ENCODE measurements around the gene ITGAE. TPM values are rescaled to one million over a fixed set of nuclear protein-coding genes. Genes with fewer than 3 reads are reported as not detected.

The ITGAE gene
- total and polyA plus RNA-seq, 4 donors, result 16.0 to 57.0 (median 27.9) TPM

DNA sequence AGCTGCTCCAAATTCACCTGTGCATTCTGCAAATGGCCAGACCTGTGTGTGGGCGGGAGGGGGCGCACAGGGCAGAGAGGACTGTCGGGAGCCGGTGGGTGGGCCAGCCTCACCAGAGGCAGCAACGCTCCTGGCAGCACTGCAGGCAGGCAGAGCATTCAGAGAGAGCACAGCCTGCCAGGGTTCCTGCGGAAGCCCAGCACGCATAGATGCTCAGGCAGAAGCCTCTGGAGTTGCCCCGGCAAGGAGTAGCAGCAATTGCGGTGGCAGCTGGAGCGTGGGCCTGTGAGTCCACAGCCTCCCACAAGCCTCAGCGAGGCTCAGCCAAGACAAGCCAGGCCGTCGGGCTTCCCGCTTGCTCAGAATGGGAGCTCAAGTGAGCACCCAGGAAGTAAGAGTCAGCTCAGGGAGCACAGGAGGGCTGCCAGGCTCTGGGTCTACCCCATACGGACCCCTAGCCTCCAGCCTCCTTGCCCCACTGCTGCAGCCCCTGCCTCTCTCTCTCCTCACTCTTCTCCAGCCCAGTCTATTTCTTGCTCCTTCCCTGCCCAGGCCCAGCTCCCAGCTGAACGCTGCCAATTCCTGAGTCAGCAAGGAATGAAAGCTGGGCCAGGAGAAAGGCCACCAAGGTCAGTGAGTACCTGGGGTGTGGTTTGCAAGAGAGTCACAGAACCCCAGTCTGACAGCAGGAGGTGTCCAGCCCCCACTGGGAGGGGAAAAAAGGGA is 122.7 kb downstream of the ITGAE start:
- WGBS, 2 donors, result 45 to 50% methylated on average over 16 of the region's 16 CpGs
- ATAC-seq (ENCODE audit: low FRiP score), result no peak

GRCh38 chr17:3675886-3676285 is 125.1 kb downstream of the ITGAE start:
- ATAC-seq (ENCODE audit: low FRiP score), result no peak

More for the DNA sequence above, 122.7 kb downstream of the ITGAE start:
- intact Hi-C loops (cut with DNase I), result no loop called here
- Histone ChIP-seq H3K27me3 (ENCODE audit: control insufficient read depth in 1 of 2, insufficient read depth in 2 of 2, low read length in 1 of 2) (no peaks in the 10 kb centered on the region), H3K36me3 (ENCODE audit: control insufficient read depth in 1 of 2, insufficient read depth in 2 of 2, low read length in 1 of 2) (no peaks in the 10 kb centered on the region), H3K4me1 (ENCODE audit: control insufficient read depth in 1 of 2, insufficient read depth in 2 of 2, low read length in 2 of 2) (no peaks in the 10 kb centered on the region), H3K4me3 (ENCODE audit: low read length in 2 of 2) (no peak overlapping the region), H3K27ac (ENCODE audit: low read depth in 1 of 2, low read length in 2 of 2) (no peak overlapping the region), H3K9me3 (ENCODE audit: control insufficient read depth, low read length) (no peaks in the 10 kb centered on the region)
- DNase-seq, result no peak

DNA sequence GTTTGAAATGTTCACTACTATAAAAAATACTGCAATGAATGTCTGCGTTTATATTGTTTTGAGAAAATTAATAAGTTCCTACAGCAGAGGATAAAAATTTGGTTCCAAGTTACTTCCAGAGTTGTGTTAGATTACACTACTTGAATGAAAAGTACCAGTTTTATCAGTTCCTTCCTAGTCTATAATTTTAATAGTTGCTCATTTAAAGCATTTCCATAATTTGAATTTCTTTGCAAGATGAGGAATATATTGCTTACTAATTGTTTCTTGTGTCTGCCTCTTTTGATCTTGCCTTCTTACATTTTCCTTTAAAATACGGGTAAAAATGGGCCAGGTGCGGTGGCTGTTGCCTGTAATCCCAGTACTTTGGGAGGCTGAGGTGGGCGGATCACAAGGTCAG is 128.4 kb downstream of the ITGAE start:
- no peak for DNase-seq
- H3K9me3 ChIP-seq (ENCODE audit: control insufficient read depth, low read length), result no peaks in the 10 kb centered on the region
- H3K4me1 ChIP-seq (ENCODE audit: control insufficient read depth in 1 of 2, insufficient read depth in 2 of 2, low read length in 2 of 2), result peaks cover 0 to 2% of the 10 kb centered on the region in 2 donors
- H3K27ac ChIP-seq (ENCODE audit: low read depth in 1 of 2, low read length in 2 of 2), result no peak overlapping the region
- H3K36me3 ChIP-seq (ENCODE audit: control insufficient read depth in 1 of 2, insufficient read depth in 2 of 2, low read length in 1 of 2), result no peaks in the 10 kb centered on the region
- intact Hi-C loops (cut with DNase I), result no loop called here
- 95 to 96% methylated on average over 4 of the region's 4 CpGs for WGBS, 2 donors
- H3K4me3 ChIP-seq (ENCODE audit: low read length in 2 of 2), result no peak overlapping the region
- no peak for ATAC-seq (ENCODE audit: low FRiP score)
- no peaks in the 10 kb centered on the region for H3K27me3 ChIP-seq (ENCODE audit: control insufficient read depth in 1 of 2, insufficient read depth in 2 of 2, low read length in 1 of 2)

More at GRCh38 chr17:3675886-3676285, 125.1 kb downstream of the ITGAE start:
- no peaks in the 10 kb centered on the region for H3K36me3 ChIP-seq (ENCODE audit: control insufficient read depth in 1 of 2, insufficient read depth in 2 of 2, low read length in 1 of 2)
- no peak for DNase-seq
- H3K27ac ChIP-seq (ENCODE audit: low read depth in 1 of 2, low read length in 2 of 2), result no peak overlapping the region
- intact Hi-C loops (cut with DNase I), result no loop called here
- 85 to 87% methylated on average over 11 of the region's 11 CpGs for WGBS, 2 donors
- no peaks in the 10 kb centered on the region for H3K27me3 ChIP-seq (ENCODE audit: control insufficient read depth in 1 of 2, insufficient read depth in 2 of 2, low read length in 1 of 2)
- H3K4me1 ChIP-seq (ENCODE audit: control insufficient read depth in 1 of 2, insufficient read depth in 2 of 2, low read length in 2 of 2), result no peaks in the 10 kb centered on the region
- no peaks in the 10 kb centered on the region for H3K9me3 ChIP-seq (ENCODE audit: control insufficient read depth, low read length)
- no peak overlapping the region for H3K4me3 ChIP-seq (ENCODE audit: low read length in 2 of 2)

GRCh38 chr17:3669548-3669947 is 131.4 kb downstream of the ITGAE start:
- H3K4me1 ChIP-seq (ENCODE audit: control insufficient read depth in 1 of 2, insufficient read depth in 2 of 2, low read length in 2 of 2), result peaks cover 0 to 2% of the 10 kb centered on the region in 2 donors
- DNase-seq (no peak), ATAC-seq (ENCODE audit: low FRiP score) (no peak)
- H3K4me3 ChIP-seq (ENCODE audit: low read length in 2 of 2), result peak overlapping the region in 1 of 2 donors; percentile 66
- no peaks in the 10 kb centered on the region for H3K27me3 ChIP-seq (ENCODE audit: control insufficient read depth in 1 of 2, insufficient read depth in 2 of 2, low read length in 1 of 2)
- no peaks in the 10 kb centered on the region for H3K36me3 ChIP-seq (ENCODE audit: control insufficient read depth in 1 of 2, insufficient read depth in 2 of 2, low read length in 1 of 2)
- no peaks in the 10 kb centered on the region for H3K9me3 ChIP-seq (ENCODE audit: control insufficient read depth, low read length)
- no peak overlapping the region for H3K27ac ChIP-seq (ENCODE audit: low read depth in 1 of 2, low read length in 2 of 2)
- WGBS, 2 donors, result 46 to 49% methylated on average over 12 of the region's 12 CpGs
- intact Hi-C loops (cut with DNase I), result loop anchor here in 1 of 2 donors (5.0 kb wide), 1 partner anchor 53 kb away; the partner anchor contains the start of gene HASPIN

DNA sequence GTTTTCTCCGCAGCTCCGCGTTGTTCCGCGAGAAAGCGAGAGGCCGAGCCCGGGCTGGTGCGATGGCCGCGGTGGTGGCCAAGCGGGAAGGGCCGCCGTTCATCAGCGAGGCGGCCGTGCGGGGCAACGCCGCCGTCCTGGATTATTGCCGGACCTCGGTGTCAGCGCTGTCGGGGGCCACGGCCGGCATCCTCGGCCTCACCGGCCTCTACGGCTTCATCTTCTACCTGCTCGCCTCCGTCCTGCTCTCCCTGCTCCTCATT is 132.0 kb downstream of the ITGAE start:
- no peaks in the 10 kb centered on the region for H3K9me3 ChIP-seq (ENCODE audit: control insufficient read depth, low read length)
- H3K4me1 ChIP-seq (ENCODE audit: control insufficient read depth in 1 of 2, insufficient read depth in 2 of 2, low read length in 2 of 2), result peaks cover 0 to 2% of the 10 kb centered on the region in 2 donors
- DNase-seq (no peak), ATAC-seq (ENCODE audit: low FRiP score) (no peak)
- H3K27ac ChIP-seq (ENCODE audit: low read depth in 1 of 2, low read length in 2 of 2), result peak overlapping the region; percentile 7 to 55
- no peaks in the 10 kb centered on the region for H3K27me3 ChIP-seq (ENCODE audit: control insufficient read depth in 1 of 2, insufficient read depth in 2 of 2, low read length in 1 of 2)
- WGBS, 2 donors, result 0% methylated on average over 32 of the region's 32 CpGs
- intact Hi-C loops (cut with DNase I), result loop anchor here in 1 of 2 donors (5.0 kb wide), 1 partner anchor 53 kb away; the partner anchor contains the start of gene HASPIN
- H3K4me3 ChIP-seq (ENCODE audit: low read length in 2 of 2), result peak overlapping the region; percentile 28 to 66
- H3K36me3 ChIP-seq (ENCODE audit: control insufficient read depth in 1 of 2, insufficient read depth in 2 of 2, low read length in 1 of 2), result no peaks in the 10 kb centered on the region

DNA sequence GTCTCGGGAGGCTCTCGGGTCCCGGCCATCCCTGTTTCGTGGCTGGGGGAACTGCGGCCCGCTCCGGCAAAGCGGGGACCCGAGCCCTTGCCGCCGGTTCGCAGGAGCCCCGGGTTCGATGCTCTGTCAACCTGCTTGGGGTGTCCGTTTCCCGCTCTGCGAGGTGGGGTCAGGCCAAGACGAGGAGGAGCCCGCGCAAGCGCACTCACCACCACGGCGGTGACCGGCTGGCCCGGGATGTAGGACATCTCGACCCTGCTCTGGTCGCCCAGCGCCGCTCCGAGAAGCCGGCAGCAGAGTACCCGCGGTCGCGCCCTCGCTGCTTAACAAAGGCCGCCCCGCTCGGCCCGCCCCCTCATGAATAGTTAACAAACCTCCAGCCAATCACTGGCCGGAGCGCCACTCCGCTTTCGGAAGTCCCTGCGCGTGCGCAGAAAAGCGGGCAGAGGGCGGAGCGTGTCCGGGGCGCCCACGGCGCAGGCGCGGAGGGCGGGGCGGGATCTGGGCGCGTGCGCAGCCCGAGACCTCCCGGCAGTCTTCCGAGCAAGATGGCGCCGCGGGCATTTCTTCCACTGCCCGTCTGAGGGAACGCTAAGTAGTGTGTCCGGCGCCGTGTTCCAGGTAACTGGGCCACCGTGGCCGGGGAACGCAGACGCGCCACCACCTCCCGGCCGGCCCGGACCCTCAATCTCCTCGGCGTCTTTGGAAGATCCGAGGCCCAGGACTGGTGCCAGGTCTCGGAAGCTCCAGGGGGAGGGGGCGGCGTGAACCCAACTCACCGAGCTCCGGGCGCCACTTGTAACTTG is 132.5 kb downstream of the ITGAE start, which contains the start of the genes EMC6 and TAX1BP3:
TSS of gene EMC6 (plus strand) at position 534 of the 806 bp plus-strand sequence. CDS start 335 bp downstream, outside the sequence.
TSS of gene TAX1BP3 (minus strand) at position 300 of the 806 bp plus-strand sequence. CDS start at position 248, 52 bp downstream.
- Histone ChIP-seq H3K4me3 (ENCODE audit: low read length in 2 of 2) (peak within 1 kb of the TSS; percentile 70 to 73), H3K9me3 (ENCODE audit: control insufficient read depth, low read length) (no peaks in the 10 kb centered on the region), H3K36me3 (ENCODE audit: control insufficient read depth in 1 of 2, insufficient read depth in 2 of 2, low read length in 1 of 2) (no peaks in the 10 kb centered on the region), H3K4me1 (ENCODE audit: control insufficient read depth in 1 of 2, insufficient read depth in 2 of 2, low read length in 2 of 2) (peaks cover 0 to 2% of the 10 kb centered on the region in 2 donors), H3K27me3 (ENCODE audit: control insufficient read depth in 1 of 2, insufficient read depth in 2 of 2, low read length in 1 of 2) (no peaks in the 10 kb centered on the region), H3K27ac (ENCODE audit: low read depth in 1 of 2, low read length in 2 of 2) (peak within 1 kb of the TSS; percentile 92 to 96)
- intact Hi-C loops (cut with DNase I), result loop anchor here in 1 of 2 donors (1.0 to 5.0 kb wide), 3 partner anchors 8 to 54 kb away; partner anchors contain the start of genes CTNS, HASPIN and SHPK
- ATAC-seq (ENCODE audit: low FRiP score) (peak; percentile 98), DNase-seq (peak; percentile 99 to 100)
- WGBS, 2 donors, result 0% methylated on average over 84 to 89 of the region's 89 CpGs

DNA sequence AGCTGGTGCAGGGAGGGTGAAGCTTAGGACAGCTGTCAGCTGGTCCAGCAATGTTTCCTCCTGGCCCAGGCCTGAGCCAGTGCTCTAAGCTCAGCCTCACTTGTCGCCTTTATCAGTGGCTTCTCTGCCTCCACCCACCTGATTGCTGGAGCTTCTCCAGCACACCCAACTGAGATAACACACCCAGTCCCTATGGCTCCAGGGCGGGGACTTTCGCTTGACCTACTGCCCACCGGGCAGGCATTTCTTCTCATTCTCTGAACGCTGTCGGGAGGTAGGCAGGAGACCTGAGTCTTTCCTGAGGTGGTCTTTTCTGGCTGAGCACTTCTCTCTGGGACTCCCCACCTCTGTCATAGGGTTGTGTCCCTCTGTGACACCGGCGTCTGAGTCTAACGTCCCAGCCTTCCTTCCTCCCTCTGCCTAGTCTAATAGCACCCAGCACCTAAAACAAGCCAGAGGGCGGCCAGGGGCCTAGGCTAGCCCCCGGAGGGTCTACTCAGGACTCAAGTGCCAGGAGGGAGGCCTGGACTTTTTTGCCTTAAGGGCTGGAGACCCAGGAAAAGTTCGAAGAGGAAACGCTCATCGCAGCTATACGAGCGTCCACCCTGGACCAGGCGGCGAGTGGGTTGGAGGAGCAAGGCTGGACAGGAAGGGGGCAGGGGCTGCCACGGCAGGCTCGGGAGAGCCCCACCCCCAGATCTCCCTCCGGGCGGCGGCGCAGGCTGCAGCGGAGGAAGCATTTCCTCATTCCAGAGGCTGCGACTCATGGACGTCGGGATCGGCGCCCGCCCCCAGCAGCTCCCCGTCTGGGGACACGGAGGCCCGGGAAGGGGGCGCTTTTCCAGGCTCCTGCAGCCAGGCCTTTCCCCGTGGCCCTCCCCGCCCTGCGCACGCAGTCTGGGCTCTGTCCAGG is 133.4 kb downstream of the ITGAE start:
- DNase-seq (peak; percentile 93 to 97), ATAC-seq (ENCODE audit: low FRiP score) (peak; percentile 94)
- WGBS, 2 donors, result 1 to 2% methylated on average over 28 to 39 of the region's 39 CpGs
- peak overlapping the region; percentile 70 to 73 for H3K4me3 ChIP-seq (ENCODE audit: low read length in 2 of 2)
- intact Hi-C loops (cut with DNase I), result loop anchor here in 1 of 2 donors (1.0 to 5.0 kb wide), 3 partner anchors 7 to 55 kb away; partner anchors contain the start of genes CTNS, HASPIN and SHPK
- no peaks in the 10 kb centered on the region for H3K9me3 ChIP-seq (ENCODE audit: control insufficient read depth, low read length)
- H3K27ac ChIP-seq (ENCODE audit: low read depth in 1 of 2, low read length in 2 of 2), result peak overlapping the region; percentile 92 to 96
- peaks cover 0 to 2% of the 10 kb centered on the region in 2 donors for H3K4me1 ChIP-seq (ENCODE audit: control insufficient read depth in 1 of 2, insufficient read depth in 2 of 2, low read length in 2 of 2)
- H3K36me3 ChIP-seq (ENCODE audit: control insufficient read depth in 1 of 2, insufficient read depth in 2 of 2, low read length in 1 of 2), result no peaks in the 10 kb centered on the region
- H3K27me3 ChIP-seq (ENCODE audit: control insufficient read depth in 1 of 2, insufficient read depth in 2 of 2, low read length in 1 of 2), result no peaks in the 10 kb centered on the region

DNA sequence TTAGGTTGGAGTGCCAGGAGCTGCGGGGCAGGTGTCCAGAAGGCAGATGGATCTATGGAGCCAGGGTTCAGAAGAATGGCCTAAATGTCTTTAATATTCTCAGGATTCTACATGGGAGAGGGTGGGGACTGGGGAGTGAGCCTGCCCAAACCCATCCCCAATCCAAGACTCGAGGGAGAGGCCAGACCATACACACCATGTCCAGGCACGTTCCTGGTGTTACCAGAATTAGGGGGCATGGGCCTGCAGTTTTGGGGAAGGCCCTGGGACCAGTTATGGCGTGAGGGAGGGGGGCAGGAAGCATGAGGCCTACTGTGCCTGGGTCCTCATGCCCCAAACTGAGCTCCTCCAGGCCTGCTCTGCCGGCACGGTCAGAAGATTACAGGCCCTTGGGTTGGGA is 134.5 kb downstream of the ITGAE start:
- no peaks in the 10 kb centered on the region for H3K27me3 ChIP-seq (ENCODE audit: control insufficient read depth in 1 of 2, insufficient read depth in 2 of 2, low read length in 1 of 2)
- DNase-seq (no peak), ATAC-seq (ENCODE audit: low FRiP score) (no peak)
- 68 to 75% methylated on average over 6 of the region's 6 CpGs for WGBS, 2 donors
- no peak overlapping the region for H3K4me3 ChIP-seq (ENCODE audit: low read length in 2 of 2)
- peaks cover 0 to 2% of the 10 kb centered on the region in 2 donors for H3K4me1 ChIP-seq (ENCODE audit: control insufficient read depth in 1 of 2, insufficient read depth in 2 of 2, low read length in 2 of 2)
- H3K9me3 ChIP-seq (ENCODE audit: control insufficient read depth, low read length), result no peaks in the 10 kb centered on the region
- intact Hi-C loops (cut with DNase I), result loop anchor here in 1 of 2 donors (5.0 kb wide), 1 partner anchor 56 kb away; the partner anchor contains the start of gene HASPIN
- no peaks in the 10 kb centered on the region for H3K36me3 ChIP-seq (ENCODE audit: control insufficient read depth in 1 of 2, insufficient read depth in 2 of 2, low read length in 1 of 2)
- H3K27ac ChIP-seq (ENCODE audit: low read depth in 1 of 2, low read length in 2 of 2), result peak overlapping the region in 1 of 2 donors; percentile 4
